Upper lobe of left lung (tissue), 4 donors: ENCODE measurements around the gene USH1G.

Experiments used
- CTCF ChIP-seq, 6 experiments: fragments of 450-650 bp in 4 of 6; fragments of 200-600 bp in 2 of 6; sonication (generic) in 2 of 6; IDR thresholded peaks; one replicate each; pipeline ENCODE4 v1.5.1; 2016 to 2019; ENCODE audit warnings: antibody characterized with exemption in 6 of 6
- EP300 ChIP-seq, 4 donors: sonication (generic); formaldehyde crosslinking; IDR thresholded peaks; one replicate each; pipeline ENCODE4 v1.5.1; 2017; ENCODE audit warnings: antibody characterized with exemption in 4 of 4, control low read depth in 2 of 4
- POLR2A ChIP-seq, 4 donors: fragments of 450-650 bp; IDR thresholded peaks; one replicate each; pipeline ENCODE4 v1.5.1; 2016 to 2017; ENCODE audit warnings: antibody characterized with exemption in 4 of 4, mild to moderate bottlenecking in 2 of 4
- POLR2AphosphoS5 ChIP-seq, 2 donors: sonication (generic); formaldehyde crosslinking; IDR thresholded peaks; one replicate each; pipeline ENCODE4 v1.5.1; 2017; ENCODE audit warnings: antibody characterized with exemption in 2 of 2

- TF ChIP-seq CTCF (IDR thresholded peaks at IDR 0.05), result no peak
- TF ChIP-seq POLR2AphosphoS5 (IDR thresholded peaks at IDR 0.05), result no peak
- TF ChIP-seq EP300 (IDR thresholded peaks at IDR 0.05), result no peak
- no peak for TF ChIP-seq POLR2A (IDR thresholded peaks at IDR 0.05)
Measured at GRCh38 chr17:74892013-74892841, 30.8 kb downstream of the USH1G start.
